Activated CD4-positive, alpha-beta memory T cell treated with anti-CD3 and anti-CD28 coated beads, Interleukin-2, amount 10 ng/mL, durations not matched to agents 7 days and 5 days (primary cell): ENCODE data around the gene SH2B3. TPM values are rescaled to one million over a fixed set of nuclear protein-coding genes. Genes with fewer than 3 reads are reported as not detected.
A peak's percentile ranks its signal among the peaks of the same experiment; 100 is the strongest.

Experiments used
- CTCF ChIA-PET: fragments of 350-600 bp; sonication (Branson Sonifier 250); formaldehyde crosslinking; loops from one replicate; lab custom pipeline; 2021; ENCODE audit warnings: antibody characterized with exemption, inconsistent platforms; lab: Charles Lee
- POLR2A ChIA-PET: fragments of 350-600 bp; sonication (Branson Sonifier 250); formaldehyde crosslinking; loops from one replicate; lab custom pipeline; 2021; ENCODE audit warnings: antibody characterized with exemption; lab: Charles Lee
- DNase-seq: peaks from one replicate; pipeline ENCODE4 v3.0.0-alpha.2; 2020
- H3K27ac Mint-ChIP-seq: one replicate; pipeline ENCODE4 v1.8.0; 2021; ENCODE audit warnings: mild to moderate bottlenecking, mixed read lengths
- H3K27me3 Mint-ChIP-seq: one replicate; pipeline ENCODE4 v1.8.0; 2021; ENCODE audit warnings: mixed read lengths
- H3K36me3 Mint-ChIP-seq: one replicate; pipeline ENCODE4 v1.8.0; 2021; ENCODE audit warnings: low read depth, mixed read lengths
- H3K4me1 Mint-ChIP-seq: one replicate; pipeline ENCODE4 v1.8.0; 2021; ENCODE audit warnings: mixed read lengths
- H3K4me3 Mint-ChIP-seq: one replicate; pipeline ENCODE4 v1.8.0; 2021; ENCODE audit warnings: mild to moderate bottlenecking, mixed read lengths
- H3K9me3 Mint-ChIP-seq: one replicate; pipeline ENCODE4 v1.8.0; 2021; ENCODE audit warnings: mixed read lengths
- total RNA-seq, 2 experiments: library from RNA; stranded (reverse); gene quantifications; one replicate each; pipeline ENCODE4 v1.2.3, GENCODE V29; 2021

Gene SH2B3
- 10 to 100 TPM; 18.8 to 20.2 TPM for total RNA-seq

DNA sequence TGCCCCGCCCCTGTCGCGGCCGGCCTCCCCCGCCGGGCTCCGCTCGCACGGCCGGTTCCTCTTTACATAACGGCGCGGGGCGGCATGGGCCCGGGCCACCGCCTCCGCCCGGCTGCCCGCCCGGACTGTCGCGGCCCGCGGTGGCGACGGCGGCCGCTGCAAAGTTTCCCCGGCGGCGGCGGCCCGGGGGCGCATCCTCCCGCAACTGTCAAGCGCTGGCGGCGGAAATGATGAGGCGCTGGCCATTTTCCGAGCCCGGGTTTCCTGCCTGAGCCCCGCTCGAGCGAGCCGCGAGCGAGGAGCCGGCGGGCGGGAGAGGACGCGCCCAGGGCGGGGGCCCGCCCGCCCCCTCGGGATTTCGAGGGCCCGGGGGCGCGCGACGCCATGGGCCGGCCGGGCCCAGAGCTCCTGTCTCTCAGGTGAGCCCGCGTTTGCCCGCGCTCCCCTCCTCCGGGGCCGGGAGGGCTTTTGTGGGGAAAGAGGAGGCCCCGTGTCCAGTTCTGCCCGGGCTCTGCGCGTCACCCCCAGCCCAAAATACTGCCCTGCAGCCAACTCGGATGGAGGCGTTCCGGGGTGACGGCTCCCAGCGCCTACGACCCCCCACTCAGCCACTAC, at the start of gene SH2B3:
Gene SH2B3, plus strand, starts transcription at position 65 of the 615 bp plus-strand sequence. CDS start 12,223 bp downstream, outside the sequence.
- Mint-ChIP-seq H3K4me3 (peak within 1 kb of the TSS; percentile 90), H3K27ac (peak within 1 kb of the TSS; percentile 82), H3K4me1 (peaks cover 67% of the 10 kb centered on the region), H3K36me3 (peaks cover 3% of the 10 kb centered on the region), H3K27me3 (peaks cover 23% of the 10 kb centered on the region), H3K9me3 (no peaks in the 10 kb centered on the region)
- ChIA-PET CTCF (interaction anchor here (13.4 kb wide), 1 partner anchor 49 kb away, joined by 527 read pairs; no protein-coding TSS in a partner anchor), POLR2A (interaction anchor here (11.9 to 16.8 kb wide), 2 partner anchors 24 to 41 kb away, joined by 237 to 257 read pairs; no protein-coding TSS in a partner anchor)
- peak; percentile 85 for DNase-seq

- ChIA-PET POLR2A (interaction anchor here (0.6 kb wide), 1 partner anchor 13 kb away, joined by 3 read pairs; no protein-coding TSS in a partner anchor), CTCF (no interaction called here)
- H3K27me3 Mint-ChIP-seq, result peaks cover 13% of the 10 kb centered on the region
- H3K36me3 Mint-ChIP-seq, result no peaks in the 10 kb centered on the region
- H3K27ac Mint-ChIP-seq, result no peak overlapping the region
- peak; percentile 54 for DNase-seq
- peaks cover 15% of the 10 kb centered on the region for H3K4me1 Mint-ChIP-seq
- H3K9me3 Mint-ChIP-seq, result no peaks in the 10 kb centered on the region
- H3K4me3 Mint-ChIP-seq, result no peak overlapping the region
Observed at GRCh38 chr12:111359231-111359913, 46.4 kb upstream of the SH2B3 start.

- Mint-ChIP-seq H3K4me1 (peaks cover 15% of the 10 kb centered on the region), H3K27me3 (peaks cover 13% of the 10 kb centered on the region), H3K4me3 (no peak overlapping the region), H3K9me3 (no peaks in the 10 kb centered on the region), H3K36me3 (no peaks in the 10 kb centered on the region), H3K27ac (no peak overlapping the region)
- DNase-seq, result no peak
- ChIA-PET CTCF (no interaction called here), POLR2A (no interaction called here)
Observed at GRCh38 chr12:111359914-111360276, 45.8 kb upstream of the SH2B3 start.

DNA sequence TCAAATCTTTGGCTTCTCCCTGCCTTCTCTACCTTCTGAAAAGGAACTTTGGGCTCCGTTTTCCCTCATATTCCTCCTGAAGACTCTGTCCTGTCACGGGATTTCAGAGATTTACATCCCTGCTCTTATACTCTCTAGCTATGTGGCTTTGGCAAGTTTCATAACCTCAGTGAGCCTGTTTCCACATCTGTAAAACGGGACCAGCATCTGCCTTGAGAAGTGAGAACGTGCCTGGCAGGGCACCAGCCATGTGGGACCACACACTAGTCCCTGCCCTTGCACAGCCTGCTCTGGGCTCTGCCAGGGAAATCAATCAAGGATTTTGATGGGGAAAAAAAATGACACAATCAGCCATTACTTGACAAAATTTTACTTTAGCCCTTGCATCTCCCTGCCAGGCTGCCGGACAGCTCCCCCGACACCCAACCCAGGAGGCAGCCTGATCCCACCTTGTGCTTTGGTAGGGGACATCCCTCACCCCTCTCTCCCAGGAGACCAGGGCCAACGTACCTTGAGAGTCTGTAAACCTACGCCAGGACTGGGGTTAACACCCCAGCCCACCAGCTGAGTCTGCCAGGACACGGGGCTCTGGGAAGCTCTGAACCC, 45.3 kb upstream of the SH2B3 start:
- Mint-ChIP-seq H3K9me3 (no peaks in the 10 kb centered on the region), H3K36me3 (no peaks in the 10 kb centered on the region), H3K4me1 (peaks cover 15% of the 10 kb centered on the region), H3K27me3 (peaks cover 13% of the 10 kb centered on the region), H3K4me3 (no peak overlapping the region), H3K27ac (no peak overlapping the region)
- POLR2A ChIA-PET, result no interaction called here
- CTCF ChIA-PET, result interaction anchor here (0.6 kb wide), 1 partner anchor 126 kb away, joined by 3 read pairs; no protein-coding TSS in a partner anchor
- no peak for DNase-seq

- H3K27me3 Mint-ChIP-seq, result peaks cover 13% of the 10 kb centered on the region
- CTCF ChIA-PET, result no interaction called here
- peaks cover 15% of the 10 kb centered on the region for H3K4me1 Mint-ChIP-seq
- no peaks in the 10 kb centered on the region for H3K36me3 Mint-ChIP-seq
- POLR2A ChIA-PET, result no interaction called here
- no peak for DNase-seq
- H3K9me3 Mint-ChIP-seq, result no peaks in the 10 kb centered on the region
- no peak overlapping the region for H3K27ac Mint-ChIP-seq
- no peak overlapping the region for H3K4me3 Mint-ChIP-seq
Observed at GRCh38 chr12:111361073-111361716, 44.5 kb upstream of the SH2B3 start.

GRCh38 chr12:111361717-111362576, 43.8 kb upstream of the SH2B3 start:
- CTCF ChIA-PET, result no interaction called here
- DNase-seq, result no peak
- peaks cover 15% of the 10 kb centered on the region for H3K4me1 Mint-ChIP-seq
- H3K36me3 Mint-ChIP-seq, result no peaks in the 10 kb centered on the region
- H3K27ac Mint-ChIP-seq, result no peak overlapping the region
- H3K9me3 Mint-ChIP-seq, result no peaks in the 10 kb centered on the region
- peaks cover 13% of the 10 kb centered on the region for H3K27me3 Mint-ChIP-seq
- POLR2A ChIA-PET, result no interaction called here
- H3K4me3 Mint-ChIP-seq, result no peak overlapping the region

DNA sequence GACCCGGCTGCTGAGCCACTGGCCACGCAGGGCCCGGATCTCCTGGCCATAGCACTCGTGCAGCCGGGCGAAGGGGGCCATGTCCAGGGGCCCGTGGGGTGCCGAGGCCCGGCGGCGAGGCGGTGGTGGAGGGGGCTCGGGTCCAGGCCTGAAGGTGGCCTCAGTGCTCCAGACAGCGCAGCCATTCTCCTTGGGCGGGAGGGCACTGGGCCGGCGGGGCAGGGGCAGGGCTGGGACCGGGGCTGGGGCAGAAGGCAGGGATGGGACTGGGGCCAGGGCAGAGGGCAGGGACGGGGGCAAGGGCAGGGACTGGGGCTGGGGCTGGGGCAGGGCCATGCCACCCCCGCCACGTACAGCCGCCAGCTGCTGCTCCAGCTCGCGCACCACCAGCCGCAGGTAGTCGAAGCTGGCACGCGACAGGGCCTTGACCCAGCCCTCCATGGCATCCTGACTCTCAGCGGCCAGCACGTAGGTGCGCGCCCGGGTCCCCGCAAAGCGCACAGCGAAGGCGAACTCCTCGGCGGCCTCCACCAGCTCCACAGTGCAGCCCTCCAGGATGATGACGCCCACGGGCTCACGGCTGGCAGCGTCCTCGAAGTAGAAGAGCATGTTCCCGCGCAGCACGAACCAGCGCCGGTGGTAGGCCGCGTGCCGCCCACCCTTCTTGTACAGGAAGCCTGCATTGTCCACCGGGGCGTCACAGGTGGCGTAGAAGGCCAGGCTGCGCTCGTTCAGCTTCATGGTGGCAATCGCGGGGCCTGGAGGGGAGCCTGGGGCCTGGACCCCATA, 42.8 kb upstream of the SH2B3 start:
- H3K27ac Mint-ChIP-seq, result no peak overlapping the region
- H3K4me3 Mint-ChIP-seq, result no peak overlapping the region
- peaks cover 17% of the 10 kb centered on the region for H3K4me1 Mint-ChIP-seq
- ChIA-PET CTCF (no interaction called here), POLR2A (no interaction called here)
- H3K9me3 Mint-ChIP-seq, result no peaks in the 10 kb centered on the region
- H3K27me3 Mint-ChIP-seq, result peaks cover 19% of the 10 kb centered on the region
- H3K36me3 Mint-ChIP-seq, result no peaks in the 10 kb centered on the region
- DNase-seq, result no peak

DNA sequence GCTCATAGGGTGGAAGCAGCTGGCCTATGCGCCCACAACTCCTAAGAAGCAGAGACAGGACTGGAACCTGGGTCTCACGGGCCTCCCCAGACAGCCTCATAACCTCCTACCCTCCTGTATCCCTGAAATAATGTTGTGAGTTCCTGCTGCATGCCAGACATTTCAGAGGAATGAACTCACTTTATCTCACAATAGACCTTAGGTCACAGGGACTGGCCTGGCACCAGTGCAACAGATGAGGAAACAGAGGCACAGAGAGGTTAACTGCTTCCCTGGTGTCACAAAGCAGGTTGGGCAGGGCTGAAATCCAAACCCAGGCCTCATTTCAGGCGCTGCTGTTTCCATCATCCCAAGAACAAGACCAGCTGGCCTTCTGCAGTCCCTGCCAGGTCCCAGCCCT, 42.1 kb upstream of the SH2B3 start:
- DNase-seq, result no peak
- peaks cover 21% of the 10 kb centered on the region for H3K27me3 Mint-ChIP-seq
- H3K4me1 Mint-ChIP-seq, result peaks cover 19% of the 10 kb centered on the region
- H3K4me3 Mint-ChIP-seq, result no peak overlapping the region
- H3K36me3 Mint-ChIP-seq, result no peaks in the 10 kb centered on the region
- CTCF ChIA-PET, result no interaction called here
- POLR2A ChIA-PET, result interaction anchor here (0.7 kb wide), 1 partner anchor 337 kb away, joined by 3 read pairs; no protein-coding TSS in a partner anchor
- no peak overlapping the region for H3K27ac Mint-ChIP-seq
- H3K9me3 Mint-ChIP-seq, result no peaks in the 10 kb centered on the region

DNA sequence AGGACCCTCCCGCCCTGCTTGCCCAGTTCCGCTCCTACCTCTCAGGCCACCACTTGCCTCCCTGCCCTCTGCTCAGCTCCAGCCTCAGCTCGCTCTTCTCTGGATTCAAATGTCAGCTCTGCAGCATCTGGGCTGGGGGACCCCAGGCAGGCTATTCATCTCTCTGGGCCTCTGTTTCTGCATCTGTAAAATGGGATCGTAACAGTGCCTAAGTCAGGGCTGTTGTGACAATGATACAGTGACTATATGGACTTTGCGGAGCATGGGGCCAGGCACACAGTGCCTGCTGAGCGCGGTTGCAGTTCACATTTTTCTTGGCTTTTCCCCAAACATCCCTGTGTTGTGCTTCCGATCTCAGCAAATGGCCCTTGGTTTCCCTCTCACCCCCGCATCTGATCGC, 39.6 kb upstream of the SH2B3 start:
- Mint-ChIP-seq H3K27ac (no peak overlapping the region), H3K4me3 (no peak overlapping the region), H3K27me3 (peaks cover 11% of the 10 kb centered on the region), H3K36me3 (no peaks in the 10 kb centered on the region), H3K4me1 (peaks cover 10% of the 10 kb centered on the region), H3K9me3 (no peaks in the 10 kb centered on the region)
- ChIA-PET POLR2A (no interaction called here), CTCF (no interaction called here)
- DNase-seq, result no peak

DNA sequence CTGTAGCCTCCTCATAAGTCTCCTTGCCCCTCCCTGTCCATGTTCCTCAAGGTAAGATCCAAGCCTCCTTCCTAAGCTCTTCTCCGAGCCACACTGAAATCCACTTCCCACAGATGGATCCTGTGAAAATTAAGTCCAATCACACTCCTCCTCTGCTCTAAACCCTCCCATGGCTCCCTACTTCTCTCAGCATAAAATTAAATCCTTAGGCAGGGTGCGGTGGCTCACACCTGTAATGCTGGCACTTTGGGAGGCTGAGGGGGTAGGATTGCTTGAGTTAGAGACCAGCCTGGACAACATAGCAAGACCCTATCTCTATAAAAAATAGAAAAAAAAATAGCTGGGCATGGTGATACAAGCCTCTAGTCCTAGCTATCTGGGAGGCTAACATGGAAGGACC, 39.1 kb upstream of the SH2B3 start:
- H3K27me3 Mint-ChIP-seq, result peaks cover 12% of the 10 kb centered on the region
- H3K9me3 Mint-ChIP-seq, result no peaks in the 10 kb centered on the region
- peaks cover 10% of the 10 kb centered on the region for H3K4me1 Mint-ChIP-seq
- ChIA-PET CTCF (no interaction called here), POLR2A (no interaction called here)
- H3K27ac Mint-ChIP-seq, result no peak overlapping the region
- no peaks in the 10 kb centered on the region for H3K36me3 Mint-ChIP-seq
- DNase-seq, result no peak
- no peak overlapping the region for H3K4me3 Mint-ChIP-seq

- Mint-ChIP-seq H3K4me3 (peak overlapping the region; percentile 53), H3K4me1 (peaks cover 10% of the 10 kb centered on the region), H3K36me3 (no peaks in the 10 kb centered on the region), H3K27ac (no peak overlapping the region), H3K9me3 (no peaks in the 10 kb centered on the region), H3K27me3 (peaks cover 12% of the 10 kb centered on the region)
- CTCF ChIA-PET, result interaction anchor here (0.6 to 1.5 kb wide), 5 partner anchors 29 to 1466 kb away, joined by 3 to 10 read pairs (median 3); no protein-coding TSS in a partner anchor
- no peak for DNase-seq
- POLR2A ChIA-PET, result interaction anchor here (1.0 to 1.1 kb wide), 2 partner anchors 62 to 84 kb away, joined by 3 read pairs; no protein-coding TSS in a partner anchor
Observed at GRCh38 chr12:111367661-111368221, 38.0 kb upstream of the SH2B3 start.
